K562 (cell line): ENCODE results near the gene GPC3. TPM values are rescaled to one million over a fixed set of nuclear protein-coding genes. Genes with fewer than 3 reads are reported as not detected.

Experiments
- ATAC-seq: fragments of 200-7000 bp; cut with Tn5 transposase; 3 replicates; pipeline ENCODE4 v1.9.1; 2020; ENCODE audit warnings: moderate library complexity
- BruUV-seq: library from RNA; stranded (reverse); fragments of 400-500 nt; replicated peaks from 2 replicates; lab custom pipeline; 2021; lab: Mats Ljungman, UMichigan
- CTCF ChIA-PET: fragments of 300-600 bp; formaldehyde crosslinking; extraction: SDS; loops from one replicate; lab custom pipeline; 2021; ENCODE audit warnings: low intra/inter-chr PET ratio; lab: Yijun Ruan, JAX
- POLR2A ChIA-PET: fragments of 300-600, 350-650 bp; sonication (Branson Sonifier 250); formaldehyde crosslinking; extraction: SDS; loops from one replicate; lab custom pipeline; 2021; ENCODE audit warnings: antibody characterized with exemption, inconsistent platforms; lab: Yijun Ruan, JAX
- DNase-seq, 4 experiments: peaks; one replicate each; pipeline versions ENCODE4 v3.0.0 to v3.0.0-alpha.2; 2011 to 2018; ENCODE audit warnings: low spot score in 3 of 4, mixed read lengths in 3 of 4; ENCODE audit errors: extremely low read depth in 1 of 4
- FAIRE-seq: peaks from 2 replicates; lab custom pipeline; 2011; peaks lifted over from hg19 to GRCh38; lab: Jason Lieb, UNC
- H2AFZ ChIP-seq: 2 replicates; pipeline ENCODE4 v1.6.0; 2011; ENCODE audit warnings: low read depth, low read length, control low read depth, inconsistent platforms
- H3K27ac ChIP-seq: fragments of 200-600 bp; 3 replicates; pipeline ENCODE4 v1.8.0; 2011; ENCODE audit warnings: low read depth, mild to moderate bottlenecking, control low read depth, inconsistent platforms, low read length, moderate library complexity, mixed read lengths; ENCODE audit errors: extremely low read depth
- H3K27me3 ChIP-seq, 2 experiments: fragments of 300-600 bp in 1 of 2; 2 replicates in 1 of 2; 3 replicates in 1 of 2; pipeline versions ENCODE4 v1.6.0 to v1.8.0; 2011; ENCODE audit warnings: inconsistent platforms in 2 of 2, low read length in 2 of 2, mild to moderate bottlenecking in 1 of 2, mixed read lengths in 1 of 2, moderate library complexity in 1 of 2; ENCODE audit not compliant: control insufficient read depth in 2 of 2, insufficient read depth in 2 of 2
- H3K36me3 ChIP-seq: fragments of 300-600 bp; 3 replicates; pipeline ENCODE4 v1.8.0; 2011; ENCODE audit warnings: mild to moderate bottlenecking, low read length, inconsistent platforms; ENCODE audit not compliant: control insufficient read depth, insufficient read depth
- H3K4me1 ChIP-seq, 2 experiments: fragments of 200-600 bp in 1 of 2; replicated peaks in 1 of 2; 2 replicates in 1 of 2; 3 replicates in 1 of 2; pipeline versions ENCODE4 v1.5.1 to v1.8.0; 2011; ENCODE audit warnings: inconsistent platforms in 2 of 2, low read length in 2 of 2, mild to moderate bottlenecking in 1 of 2, mixed read lengths in 1 of 2, moderate library complexity in 1 of 2; ENCODE audit not compliant: control insufficient read depth in 2 of 2, insufficient read depth in 2 of 2
- H3K4me2 ChIP-seq: 2 replicates; pipeline ENCODE4 v1.6.1; 2011; ENCODE audit warnings: low read length, control low read depth, inconsistent platforms, mixed read lengths; ENCODE audit not compliant: insufficient read depth
- H3K4me3 ChIP-seq: fragments of 200-600 bp; sonication (generic), shearing (Covaris generic); 2 replicates; pipeline ENCODE4 v1.5.1; 2016; ENCODE audit warnings: control low read depth, inconsistent platforms
- H3K79me2 ChIP-seq: fragments of 200-600 bp; 3 replicates; pipeline ENCODE4 v1.8.0; 2011; ENCODE audit warnings: low read length, inconsistent platforms; ENCODE audit not compliant: control insufficient read depth, insufficient read depth
- H3K9ac ChIP-seq, 2 experiments: 2 replicates each; pipeline versions ENCODE4 v1.6.0 to v1.6.1; 2011; ENCODE audit warnings: low read depth in 2 of 2, low read length in 2 of 2, control low read depth in 1 of 2, inconsistent platforms in 1 of 2, mild to moderate bottlenecking in 1 of 2, mixed read lengths in 1 of 2; ENCODE audit not compliant: insufficient read depth in 1 of 2
- H3K9me1 ChIP-seq: one replicate; pipeline ENCODE4 v1.6.0; 2011; ENCODE audit warnings: inconsistent platforms, mild to moderate bottlenecking, low read length, moderate library complexity; ENCODE audit not compliant: control insufficient read depth, insufficient read depth
- H3K9me3 ChIP-seq: replicated peaks from 2 replicates; pipeline ENCODE4 v1.5.1; 2011; ENCODE audit warnings: low read depth, low read length, inconsistent platforms; ENCODE audit not compliant: control insufficient read depth, insufficient read depth
- H4K20me1 ChIP-seq: replicated peaks from 2 replicates; pipeline ENCODE4 v1.6.1; 2011; ENCODE audit warnings: low read length, inconsistent platforms, mixed read lengths; ENCODE audit not compliant: control insufficient read depth, insufficient read depth
- ATF3 ChIP-seq, 2 experiments: fragments of 450-650 bp in 1 of 2; sonication (generic) in 1 of 2; formaldehyde crosslinking in 1 of 2; IDR thresholded peaks in 1 of 2; conservative IDR thresholded peaks in 1 of 2; 2 replicates each; pipeline versions ENCODE4 v1.6.1 to v1.8.1; 2016 to 2023; ENCODE audit warnings: mild to moderate bottlenecking in 2 of 2, moderate library complexity in 2 of 2, inconsistent platforms in 1 of 2, missing genetic modification reagents in 1 of 2
- MTA2 ChIP-seq: fragments of 450-650 bp; IDR thresholded peaks from 2 replicates; pipeline ENCODE4 v1.6.1; 2016; ENCODE audit warnings: low read depth
- STAT5A ChIP-seq: IDR thresholded peaks from 2 replicates; pipeline ENCODE4 v1.6.1; 2012; ENCODE audit warnings: low read length, inconsistent platforms, borderline replicate concordance
- TBP ChIP-seq: optimal IDR thresholded peaks from 2 replicates; pipeline ENCODE3; 2011; ENCODE audit warnings: low read depth, low read length, improper control_type of control experiment
- ZBTB12 ChIP-seq: fragments of 250-450 bp; sonication (Bioruptor Pico); IDR thresholded peaks from 2 replicates; pipeline ENCODE4 v1.4.0; 2020
- ZBTB33 ChIP-seq: sonication (generic); formaldehyde crosslinking; IDR thresholded peaks from 2 replicates; pipeline ENCODE4 v1.8.1; 2023; ENCODE audit warnings: mild to moderate bottlenecking, missing genetic modification reagents
- ZNF239 ChIP-seq: fragments of 250-450 bp; sonication (Bioruptor Pico); IDR thresholded peaks from 2 replicates; pipeline ENCODE4 v1.4.0; 2020; ENCODE audit warnings: mild to moderate bottlenecking
- ZNF695 ChIP-seq: fragments of 450-650 bp; formaldehyde crosslinking; IDR thresholded peaks from 2 replicates; pipeline ENCODE4 v1.4.0; 2020; ENCODE audit warnings: mild to moderate bottlenecking, moderate library complexity
- WGBS: fragments of 100-300 bp; shearing (Covaris generic); methylation state at CpG from one replicate; pipeline ENCODE4 v1.1.6; 2016; ENCODE audit warnings: low coverage, mixed read lengths; ENCODE audit not compliant: insufficient coverage; ENCODE audit errors: missing lambda C conversion rate; 5-methylcytosine and 5-hydroxymethylcytosine counted together
- in situ Hi-C: fragments of 300-500 bp; cut with MboI; formaldehyde crosslinking; loops from 4 replicates; pipeline ENCODE4 v1.15.0; 2018; ENCODE audit warnings: inconsistent platforms, mixed read lengths
- intact Hi-C: fragments of 100-400 bp; cut with micrococcal nuclease; formaldehyde crosslinking; loops from 2 replicates; pipeline ENCODE4 v1.14.2; 2022
- polyA plus RNA-seq, 8 experiments: library from polyadenylated mRNA; depleted of rRNA in 4 of 8; stranded (reverse) in 5 of 8; unstranded in 3 of 8; fragments of >200 nt; fragmentation: Nextera tagmentation in 2 of 8; fragmentation: Illumina TruSeq in 1 of 8; extraction: Ambion mirVana in 2 of 8; extraction: Trizol in 1 of 8; gene quantifications; 2 replicates each; pipeline versions ENCODE4 v1.2.1 to v1.2.3, GENCODE V29; 2011 to 2014; ENCODE audit warnings: inconsistent platforms in 1 of 8, missing spikeins in 1 of 8
- total RNA-seq, 7 experiments: library from RNA; depleted of rRNA in 6 of 7; stranded (reverse); fragments of >200 nt in 6 of 7; fragmentation: Illumina TruSeq in 2 of 7; extraction: Trizol in 2 of 7; gene quantifications; 2 replicates each; pipeline versions ENCODE4 v1.2.1 to v1.2.3, GENCODE V29; 2011 to 2021; ENCODE audit warnings: low replicate concordance in 1 of 7

Gene GPC3
- total and polyA plus RNA-seq, 9 of the 15 experiments (the other 6 are each of a cell fraction or from before 2014, with no cell fraction given), result 0.42 TPM; not detected in 8

- Histone ChIP-seq H3K9ac (no peak overlapping the region), H3K27ac (no peak overlapping the region), H3K4me3 (no peak overlapping the region), H3K36me3 (no peaks in the 10 kb centered on the region), H3K27me3 (no peaks in the 10 kb centered on the region), H3K4me2 (no peak overlapping the region), H3K79me2 (no peaks in the 10 kb centered on the region), H3K9me1 (no peaks in the 10 kb centered on the region), H3K4me1 (no peaks in the 10 kb centered on the region), H4K20me1 (no peaks in the 10 kb centered on the region), H2AFZ (no peak overlapping the region), H3K9me3 (no peaks in the 10 kb centered on the region)
- DNase-seq, result no peak
- ATAC-seq, result no peak
- intact Hi-C loops (no loop called here), in situ Hi-C loops (no loop called here)
- FAIRE-seq, result no peak
- WGBS, result 0% methylated on average over 1 of the region's 1 CpG
- ChIA-PET CTCF (no interaction called here), POLR2A (no interaction called here)
- TF ChIP-seq ATF3 (IDR thresholded peaks at IDR 0.05) (no peak), ATF3 (CRISPR knock-in tag; conservative IDR thresholded peaks at IDR 0.05) (no peak), TBP (no peak), STAT5A (no peak), MTA2 (no peak), ZNF695 (CRISPR knock-in tag) (no peak), ZBTB33 (CRISPR knock-in tag) (no peak), ZNF239 (CRISPR knock-in tag) (no peak), ZBTB12 (CRISPR knock-in tag) (no peak)
- no TSS peak for BruUV-seq
Observed at GRCh38 chrX:134010690-134011089, 25.3 kb upstream of the GPC3 start.
